Activated B cell treated with CpG ODN at 0.5 μM for 24 hours (primary cell): ENCODE results near the gene NKAIN2. TPM values are rescaled to one million over a fixed set of nuclear protein-coding genes. Genes with fewer than 3 reads are reported as not detected.

Source experiments
- ATAC-seq: fragments of 200-7000 bp; cut with Tn5 transposase; one replicate; pipeline ENCODE4 v1.10.0; 2021; ENCODE audit warnings: low read depth, mild to moderate bottlenecking, moderate library complexity
- CTCF ChIA-PET: fragments of 350-600 bp; sonication (Branson Sonifier 250); formaldehyde crosslinking; loops from one replicate; lab custom pipeline; 2021; ENCODE audit warnings: antibody characterized with exemption; lab: Charles Lee
- POLR2A ChIA-PET: fragments of 350-600 bp; sonication (Branson Sonifier 250); formaldehyde crosslinking; loops from one replicate; lab custom pipeline; 2021; ENCODE audit warnings: antibody characterized with exemption; lab: Charles Lee
- DNase-seq: peaks from one replicate; pipeline ENCODE4 v3.0.0; 2022
- H3K27ac Mint-ChIP-seq: one replicate; pipeline ENCODE4 v1.8.0; 2020; ENCODE audit warnings: mixed read lengths
- H3K27me3 Mint-ChIP-seq: one replicate; pipeline ENCODE4 v1.8.0; 2021; ENCODE audit warnings: mixed read lengths
- H3K36me3 Mint-ChIP-seq: one replicate; pipeline ENCODE4 v1.8.0; 2021; ENCODE audit warnings: low read depth, mixed read lengths
- H3K4me1 Mint-ChIP-seq: one replicate; pipeline ENCODE4 v1.8.0; 2021; ENCODE audit warnings: mixed read lengths
- H3K4me3 Mint-ChIP-seq: one replicate; pipeline ENCODE4 v1.8.0; 2020; ENCODE audit warnings: mild to moderate bottlenecking, mixed read lengths
- H3K9me3 Mint-ChIP-seq: one replicate; pipeline ENCODE4 v1.8.0; 2020; ENCODE audit warnings: mixed read lengths
- intact Hi-C: fragments of 100-400 bp; cut with micrococcal nuclease; formaldehyde crosslinking; loops from one replicate; pipeline ENCODE4 v1.15.1; 2024
- total RNA-seq: library from RNA; stranded (reverse); gene quantifications from 2 replicates; pipeline ENCODE4 v1.2.3, GENCODE V29; 2022
- TF ChIP-seq, protein P1 (sequence below): fragments of 200-600 bp; IDR thresholded peaks from one replicate; pipeline ENCODE4 v1.8.0; 2022; ENCODE audit warnings: antibody characterized with exemption, mild to moderate bottlenecking

NKAIN2 gene
- total RNA-seq, 1 donor from 2014 or later, result not detected

DNA sequence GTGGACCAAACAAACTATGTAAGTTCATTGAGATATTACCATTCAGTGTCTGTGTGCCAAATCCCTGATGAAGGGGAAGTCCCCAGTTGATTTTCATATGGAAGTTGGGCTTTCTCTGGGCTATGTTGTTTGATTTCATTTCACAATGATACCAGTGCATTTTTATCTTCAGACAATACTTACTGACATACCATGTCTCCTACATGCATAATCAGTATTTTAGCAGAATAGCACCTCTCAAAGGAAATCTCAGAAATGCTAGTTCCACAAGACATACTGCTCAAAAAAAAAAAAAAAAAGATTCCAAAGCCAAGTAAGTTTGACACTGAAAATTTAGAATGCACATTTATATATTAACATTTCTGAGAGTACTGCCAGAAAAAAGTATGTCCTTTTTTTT is 989.7 kb downstream of the NKAIN2 start:
- Mint-ChIP-seq H3K4me3 (no peak overlapping the region), H3K36me3 (no peaks in the 10 kb centered on the region), H3K27me3 (no peaks in the 10 kb centered on the region), H3K4me1 (no peaks in the 10 kb centered on the region), H3K27ac (no peak overlapping the region), H3K9me3 (no peaks in the 10 kb centered on the region)
- no peak for ATAC-seq
- intact Hi-C loops, result no loop called here
- no peak for DNase-seq
- POLR2A ChIA-PET, result no interaction called here
- CTCF ChIA-PET, result no interaction called here
- TF ChIP-seq, protein P1, sequence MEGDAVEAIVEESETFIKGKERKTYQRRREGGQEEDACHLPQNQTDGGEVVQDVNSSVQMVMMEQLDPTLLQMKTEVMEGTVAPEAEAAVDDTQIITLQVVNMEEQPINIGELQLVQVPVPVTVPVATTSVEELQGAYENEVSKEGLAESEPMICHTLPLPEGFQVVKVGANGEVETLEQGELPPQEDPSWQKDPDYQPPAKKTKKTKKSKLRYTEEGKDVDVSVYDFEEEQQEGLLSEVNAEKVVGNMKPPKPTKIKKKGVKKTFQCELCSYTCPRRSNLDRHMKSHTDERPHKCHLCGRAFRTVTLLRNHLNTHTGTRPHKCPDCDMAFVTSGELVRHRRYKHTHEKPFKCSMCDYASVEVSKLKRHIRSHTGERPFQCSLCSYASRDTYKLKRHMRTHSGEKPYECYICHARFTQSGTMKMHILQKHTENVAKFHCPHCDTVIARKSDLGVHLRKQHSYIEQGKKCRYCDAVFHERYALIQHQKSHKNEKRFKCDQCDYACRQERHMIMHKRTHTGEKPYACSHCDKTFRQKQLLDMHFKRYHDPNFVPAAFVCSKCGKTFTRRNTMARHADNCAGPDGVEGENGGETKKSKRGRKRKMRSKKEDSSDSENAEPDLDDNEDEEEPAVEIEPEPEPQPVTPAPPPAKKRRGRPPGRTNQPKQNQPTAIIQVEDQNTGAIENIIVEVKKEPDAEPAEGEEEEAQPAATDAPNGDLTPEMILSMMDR, result no peak

DNA sequence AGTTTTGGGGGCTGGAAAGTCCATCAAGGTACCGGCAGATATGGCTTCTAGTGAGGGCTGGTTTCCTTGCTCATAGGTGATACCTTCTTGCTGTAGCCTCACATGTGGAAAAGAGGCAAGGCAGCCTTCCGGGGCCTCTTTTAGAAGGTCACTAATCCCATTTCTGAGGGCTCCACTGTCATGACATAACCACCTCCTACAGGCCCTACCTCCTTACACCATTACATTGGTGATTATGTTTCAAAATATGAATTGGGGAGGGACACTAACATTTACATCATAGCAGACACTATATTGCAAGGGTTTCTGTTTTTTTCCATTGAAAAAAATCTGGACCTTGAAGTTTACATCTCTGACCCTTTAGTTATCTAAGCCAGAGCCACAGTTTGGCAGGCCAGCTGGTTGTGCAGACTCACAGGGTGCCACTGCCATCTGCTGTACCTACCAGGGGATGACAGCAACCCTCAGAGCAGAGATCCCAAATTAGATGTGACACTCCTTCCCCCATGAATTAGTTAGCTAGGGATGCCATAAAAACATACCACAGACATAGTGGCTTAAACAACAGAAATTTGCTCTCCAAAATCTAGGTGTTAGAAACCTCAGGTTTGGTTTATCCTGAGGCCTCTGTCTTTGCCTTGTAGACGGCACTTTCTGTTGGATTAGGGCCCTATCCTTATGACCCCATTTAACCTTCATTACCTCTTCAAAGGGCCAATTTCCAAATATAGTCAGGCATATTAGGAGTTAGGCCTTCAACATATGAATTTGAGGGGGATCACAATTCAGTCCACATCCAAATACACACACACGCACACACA is 992.2 kb downstream of the NKAIN2 start:
- no peaks in the 10 kb centered on the region for H3K4me1 Mint-ChIP-seq
- ATAC-seq (no peak), DNase-seq (no peak)
- TF ChIP-seq, protein P1, result no peak
- no peaks in the 10 kb centered on the region for H3K27me3 Mint-ChIP-seq
- no peak overlapping the region for H3K4me3 Mint-ChIP-seq
- ChIA-PET POLR2A (no interaction called here), CTCF (no interaction called here)
- no peak overlapping the region for H3K27ac Mint-ChIP-seq
- H3K36me3 Mint-ChIP-seq, result no peaks in the 10 kb centered on the region
- intact Hi-C loops, result no loop called here
- H3K9me3 Mint-ChIP-seq, result no peaks in the 10 kb centered on the region

DNA sequence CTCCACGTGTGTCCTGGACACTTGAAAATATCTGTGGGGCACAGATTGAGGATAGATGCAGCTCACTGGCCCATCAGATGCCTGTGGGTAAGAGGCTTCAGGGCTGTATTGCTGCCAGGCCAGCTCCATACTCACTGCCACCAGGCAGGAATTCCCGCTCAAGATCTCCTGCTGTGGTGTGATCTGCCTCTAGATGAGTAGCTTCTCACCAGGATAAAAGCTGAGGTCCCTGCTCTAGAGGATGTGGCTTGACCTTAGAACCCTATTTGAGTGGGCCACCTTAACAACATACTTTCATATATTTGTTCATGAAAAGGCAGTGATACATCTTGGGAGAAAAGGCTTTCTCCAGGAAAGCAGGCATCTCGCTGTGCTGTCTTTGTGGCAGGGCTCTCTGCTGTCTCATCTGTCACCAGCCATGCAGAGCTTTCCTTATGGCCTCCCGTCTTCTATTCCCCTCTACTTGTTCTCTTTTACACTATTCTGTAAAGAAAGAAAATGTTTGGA is 992.9 kb downstream of the NKAIN2 start:
- Mint-ChIP-seq H3K36me3 (no peaks in the 10 kb centered on the region), H3K27ac (no peak overlapping the region), H3K9me3 (no peaks in the 10 kb centered on the region), H3K4me3 (no peak overlapping the region), H3K27me3 (no peaks in the 10 kb centered on the region), H3K4me1 (no peaks in the 10 kb centered on the region)
- DNase-seq (no peak), ATAC-seq (no peak)
- TF ChIP-seq, protein P1, result no peak
- CTCF ChIA-PET, result no interaction called here
- intact Hi-C loops, result no loop called here
- POLR2A ChIA-PET, result no interaction called here

DNA sequence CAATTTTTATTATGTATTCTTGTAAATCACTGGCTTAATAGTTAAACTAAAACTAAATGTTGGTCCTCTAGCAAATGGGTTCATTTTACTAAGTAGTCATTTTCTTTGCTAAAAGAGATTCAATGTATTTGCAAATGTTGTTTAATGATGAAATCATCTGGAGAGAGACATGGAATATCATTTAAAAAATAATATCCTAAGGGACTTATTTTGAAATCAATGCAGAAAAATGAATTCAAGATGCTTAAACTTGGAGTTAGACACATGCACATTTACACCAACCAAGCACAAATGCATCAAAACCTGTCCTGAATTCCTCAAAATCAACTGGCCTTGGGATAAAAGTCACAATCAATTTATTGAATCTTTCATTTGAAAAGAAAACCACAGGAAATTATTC is 993.6 kb downstream of the NKAIN2 start:
- no peak for DNase-seq
- ChIA-PET CTCF (no interaction called here), POLR2A (no interaction called here)
- intact Hi-C loops, result no loop called here
- Mint-ChIP-seq H3K27me3 (no peaks in the 10 kb centered on the region), H3K9me3 (no peaks in the 10 kb centered on the region), H3K4me3 (no peak overlapping the region), H3K27ac (no peak overlapping the region), H3K36me3 (no peaks in the 10 kb centered on the region), H3K4me1 (no peaks in the 10 kb centered on the region)
- ATAC-seq, result no peak
- TF ChIP-seq, protein P1, result no peak

DNA sequence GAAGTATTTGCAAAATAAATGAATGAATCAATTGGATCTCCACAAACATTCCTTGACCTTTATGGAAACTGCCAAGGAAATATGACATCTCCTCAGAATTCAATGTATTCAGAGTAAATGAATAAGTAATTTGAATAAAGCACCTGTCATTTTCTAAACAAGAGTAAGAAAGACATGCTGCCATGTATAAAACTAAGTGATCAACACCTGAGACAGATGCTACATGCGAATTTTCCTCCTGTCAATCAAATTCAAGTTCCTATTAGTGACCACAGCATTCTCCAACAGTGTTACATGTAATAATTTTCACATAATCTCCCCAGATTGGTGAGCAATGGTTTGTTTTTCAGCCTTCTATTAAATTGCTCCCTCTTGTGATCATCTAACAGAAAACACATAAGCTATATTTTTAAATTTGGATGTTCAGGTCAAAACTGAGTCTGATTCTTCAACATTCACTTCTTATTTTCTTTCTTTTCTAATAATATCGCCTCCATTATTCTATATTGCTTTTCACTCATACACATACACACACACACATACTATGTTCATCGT is 995.4 kb downstream of the NKAIN2 start:
- ChIA-PET CTCF (no interaction called here), POLR2A (no interaction called here)
- TF ChIP-seq, protein P1, result no peak
- Mint-ChIP-seq H3K36me3 (no peaks in the 10 kb centered on the region), H3K27me3 (no peaks in the 10 kb centered on the region), H3K4me1 (no peaks in the 10 kb centered on the region), H3K27ac (no peak overlapping the region), H3K4me3 (no peak overlapping the region), H3K9me3 (no peaks in the 10 kb centered on the region)
- ATAC-seq, result no peak
- DNase-seq, result no peak
- intact Hi-C loops, result no loop called here
